Measurements from ENCODE around the gene ADORA1.

The ADORA1 gene

GRCh38 chr1:203098445-203098844, 29.1 kb upstream of the ADORA1 start:
- H3K27me3 ChIP-seq (ENCODE audit: control insufficient read depth, insufficient read depth, low read length), result no peaks in the 10 kb centered on the region
- peaks cover 5% of the 10 kb centered on the region for H3K9me3 ChIP-seq (ENCODE audit: control insufficient read depth, insufficient read depth, low read length)
- H3K9ac ChIP-seq (ENCODE audit: low read depth, low read length), result no peak overlapping the region
- H3K4me1 ChIP-seq (ENCODE audit: control insufficient read depth, insufficient read depth, low read length), result no peaks in the 10 kb centered on the region
- H3K36me3 ChIP-seq (ENCODE audit: control insufficient read depth, insufficient read depth, low read length), result no peaks in the 10 kb centered on the region
- H3K4me3 ChIP-seq (ENCODE audit: low read depth, low read length), result no peak overlapping the region

- H3K9ac ChIP-seq (ENCODE audit: low read depth, low read length), result no peak overlapping the region
- no peaks in the 10 kb centered on the region for H3K4me1 ChIP-seq (ENCODE audit: control insufficient read depth, insufficient read depth, low read length)
- H3K27me3 ChIP-seq (ENCODE audit: control insufficient read depth, insufficient read depth, low read length), result no peaks in the 10 kb centered on the region
- H3K36me3 ChIP-seq (ENCODE audit: control insufficient read depth, insufficient read depth, low read length), result no peaks in the 10 kb centered on the region
- H3K4me3 ChIP-seq (ENCODE audit: low read depth, low read length), result no peak overlapping the region
- peaks cover 5% of the 10 kb centered on the region for H3K9me3 ChIP-seq (ENCODE audit: control insufficient read depth, insufficient read depth, low read length)
These were observed 28.5 kb upstream of the ADORA1 start for GRCh38 chr1:203098914-203099520.

GRCh38 chr1:203099805-203100515, 27.6 kb upstream of the ADORA1 start:
- Histone ChIP-seq H3K36me3 (ENCODE audit: control insufficient read depth, insufficient read depth, low read length) (no peaks in the 10 kb centered on the region), H3K9me3 (ENCODE audit: control insufficient read depth, insufficient read depth, low read length) (peaks cover 4% of the 10 kb centered on the region), H3K27me3 (ENCODE audit: control insufficient read depth, insufficient read depth, low read length) (no peaks in the 10 kb centered on the region), H3K4me3 (ENCODE audit: low read depth, low read length) (no peak overlapping the region), H3K9ac (ENCODE audit: low read depth, low read length) (no peak overlapping the region), H3K4me1 (ENCODE audit: control insufficient read depth, insufficient read depth, low read length) (no peaks in the 10 kb centered on the region)

- no peaks in the 10 kb centered on the region for H3K4me1 ChIP-seq (ENCODE audit: control insufficient read depth, insufficient read depth, low read length)
- H3K36me3 ChIP-seq (ENCODE audit: control insufficient read depth, insufficient read depth, low read length), result no peaks in the 10 kb centered on the region
- no peak overlapping the region for H3K9ac ChIP-seq (ENCODE audit: low read depth, low read length)
- H3K9me3 ChIP-seq (ENCODE audit: control insufficient read depth, insufficient read depth, low read length), result no peaks in the 10 kb centered on the region
- no peaks in the 10 kb centered on the region for H3K27me3 ChIP-seq (ENCODE audit: control insufficient read depth, insufficient read depth, low read length)
- no peak overlapping the region for H3K4me3 ChIP-seq (ENCODE audit: low read depth, low read length)
These were observed 27.0 kb upstream of the ADORA1 start for GRCh38 chr1:203100516-203100869.

- H3K36me3 ChIP-seq (ENCODE audit: control insufficient read depth, insufficient read depth, low read length), result no peaks in the 10 kb centered on the region
- no peaks in the 10 kb centered on the region for H3K9me3 ChIP-seq (ENCODE audit: control insufficient read depth, insufficient read depth, low read length)
- no peak overlapping the region for H3K4me3 ChIP-seq (ENCODE audit: low read depth, low read length)
- no peaks in the 10 kb centered on the region for H3K4me1 ChIP-seq (ENCODE audit: control insufficient read depth, insufficient read depth, low read length)
- no peak overlapping the region for H3K9ac ChIP-seq (ENCODE audit: low read depth, low read length)
- no peaks in the 10 kb centered on the region for H3K27me3 ChIP-seq (ENCODE audit: control insufficient read depth, insufficient read depth, low read length)
These were observed 25.5 kb upstream of the ADORA1 start for GRCh38 chr1:203101813-203102634.

GRCh38 chr1:203103216-203103615, 24.3 kb upstream of the ADORA1 start:
- Histone ChIP-seq H3K27me3 (ENCODE audit: control insufficient read depth, insufficient read depth, low read length) (no peaks in the 10 kb centered on the region), H3K9me3 (ENCODE audit: control insufficient read depth, insufficient read depth, low read length) (no peaks in the 10 kb centered on the region), H3K4me1 (ENCODE audit: control insufficient read depth, insufficient read depth, low read length) (no peaks in the 10 kb centered on the region), H3K4me3 (ENCODE audit: low read depth, low read length) (no peak overlapping the region), H3K36me3 (ENCODE audit: control insufficient read depth, insufficient read depth, low read length) (no peaks in the 10 kb centered on the region), H3K9ac (ENCODE audit: low read depth, low read length) (no peak overlapping the region)

GRCh38 chr1:203103829-203104495, 23.6 kb upstream of the ADORA1 start:
- Histone ChIP-seq H3K9ac (ENCODE audit: low read depth, low read length) (no peak overlapping the region), H3K4me1 (ENCODE audit: control insufficient read depth, insufficient read depth, low read length) (no peaks in the 10 kb centered on the region), H3K27me3 (ENCODE audit: control insufficient read depth, insufficient read depth, low read length) (no peaks in the 10 kb centered on the region), H3K36me3 (ENCODE audit: control insufficient read depth, insufficient read depth, low read length) (no peaks in the 10 kb centered on the region), H3K9me3 (ENCODE audit: control insufficient read depth, insufficient read depth, low read length) (no peaks in the 10 kb centered on the region), H3K4me3 (ENCODE audit: low read depth, low read length) (no peak overlapping the region)

- Histone ChIP-seq H3K27me3 (ENCODE audit: control insufficient read depth, insufficient read depth, low read length) (no peaks in the 10 kb centered on the region), H3K36me3 (ENCODE audit: control insufficient read depth, insufficient read depth, low read length) (no peaks in the 10 kb centered on the region), H3K9ac (ENCODE audit: low read depth, low read length) (no peak overlapping the region), H3K9me3 (ENCODE audit: control insufficient read depth, insufficient read depth, low read length) (no peaks in the 10 kb centered on the region), H3K4me1 (ENCODE audit: control insufficient read depth, insufficient read depth, low read length) (no peaks in the 10 kb centered on the region), H3K4me3 (ENCODE audit: low read depth, low read length) (no peak overlapping the region)
These were observed 22.6 kb upstream of the ADORA1 start for GRCh38 chr1:203104789-203105390.

- no peaks in the 10 kb centered on the region for H3K36me3 ChIP-seq (ENCODE audit: control insufficient read depth, insufficient read depth, low read length)
- no peak overlapping the region for H3K9ac ChIP-seq (ENCODE audit: low read depth, low read length)
- H3K4me1 ChIP-seq (ENCODE audit: control insufficient read depth, insufficient read depth, low read length), result no peaks in the 10 kb centered on the region
- no peak overlapping the region for H3K4me3 ChIP-seq (ENCODE audit: low read depth, low read length)
- no peaks in the 10 kb centered on the region for H3K9me3 ChIP-seq (ENCODE audit: control insufficient read depth, insufficient read depth, low read length)
- H3K27me3 ChIP-seq (ENCODE audit: control insufficient read depth, insufficient read depth, low read length), result peaks cover 21% of the 10 kb centered on the region
These were observed 15.1 kb upstream of the ADORA1 start for GRCh38 chr1:203112475-203112874.

- Histone ChIP-seq H3K4me1 (ENCODE audit: control insufficient read depth, insufficient read depth, low read length) (no peaks in the 10 kb centered on the region), H3K9ac (ENCODE audit: low read depth, low read length) (no peak overlapping the region), H3K9me3 (ENCODE audit: control insufficient read depth, insufficient read depth, low read length) (no peaks in the 10 kb centered on the region), H3K36me3 (ENCODE audit: control insufficient read depth, insufficient read depth, low read length) (no peaks in the 10 kb centered on the region), H3K27me3 (ENCODE audit: control insufficient read depth, insufficient read depth, low read length) (peaks cover 25% of the 10 kb centered on the region), H3K4me3 (ENCODE audit: low read depth, low read length) (no peak overlapping the region)
These were observed 14.2 kb upstream of the ADORA1 start for GRCh38 chr1:203113308-203113707.

GRCh38 chr1:203114202-203114601, 13.3 kb upstream of the ADORA1 start:
- Histone ChIP-seq H3K36me3 (ENCODE audit: control insufficient read depth, insufficient read depth, low read length) (no peaks in the 10 kb centered on the region), H3K27me3 (ENCODE audit: control insufficient read depth, insufficient read depth, low read length) (peaks cover 33% of the 10 kb centered on the region), H3K9ac (ENCODE audit: low read depth, low read length) (no peak overlapping the region), H3K4me1 (ENCODE audit: control insufficient read depth, insufficient read depth, low read length) (no peaks in the 10 kb centered on the region), H3K9me3 (ENCODE audit: control insufficient read depth, insufficient read depth, low read length) (no peaks in the 10 kb centered on the region), H3K4me3 (ENCODE audit: low read depth, low read length) (no peak overlapping the region)
